Astrocyte of the hippocampus (primary cell): ENCODE results near the gene PSMA8.
"Not testable (repeated sequence)": the region's sequence is repeated elsewhere in the genome, so short reads cannot be mapped to it uniquely, and the experiment has no call there.

Source experiments
- DNase-seq: peaks from one replicate; pipeline ENCODE4 v3.0.0; 2011; ENCODE audit warnings: low read depth, low spot score

PSMA8 gene

DNA sequence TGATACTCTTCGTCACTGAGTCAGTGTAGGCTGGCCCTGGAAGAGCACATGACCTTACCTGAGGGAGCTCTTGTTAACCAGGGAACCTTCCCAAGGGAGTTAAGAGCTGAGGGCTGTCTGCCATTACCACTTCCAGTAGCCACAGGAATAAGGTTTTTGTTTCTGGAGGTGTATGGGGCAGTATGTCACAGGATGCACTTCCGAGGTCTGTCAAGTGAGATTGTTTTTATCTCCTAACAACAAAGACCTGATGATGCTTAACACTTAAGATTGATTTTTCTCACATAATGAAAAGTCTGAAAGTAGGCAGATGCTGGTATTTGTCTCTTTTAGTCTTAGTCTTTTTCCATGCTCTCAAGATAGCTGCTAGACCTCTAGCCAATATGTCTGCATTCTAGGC, 41.8 kb downstream of the PSMA8 start:
- no peak for DNase-seq

DNA sequence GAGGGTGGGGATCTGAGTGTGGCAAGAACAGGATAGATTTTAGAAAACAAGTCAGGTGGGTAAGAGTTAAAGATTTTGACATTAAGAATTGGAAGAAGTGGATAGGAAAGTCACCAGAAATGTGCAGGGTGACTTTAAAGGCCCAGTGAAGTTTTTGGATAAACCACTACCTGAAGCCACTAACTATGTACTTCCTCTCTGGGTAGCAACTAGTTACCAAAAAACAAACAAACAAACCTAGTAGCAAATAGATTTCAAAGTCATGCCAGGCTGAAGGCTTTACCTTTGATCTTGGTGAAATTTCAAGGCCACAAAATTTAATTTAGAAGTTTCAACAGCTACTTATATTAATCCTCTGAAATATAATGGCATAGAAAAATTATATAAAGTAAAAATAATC, 42.5 kb downstream of the PSMA8 start:
- DNase-seq = no peak

DNA sequence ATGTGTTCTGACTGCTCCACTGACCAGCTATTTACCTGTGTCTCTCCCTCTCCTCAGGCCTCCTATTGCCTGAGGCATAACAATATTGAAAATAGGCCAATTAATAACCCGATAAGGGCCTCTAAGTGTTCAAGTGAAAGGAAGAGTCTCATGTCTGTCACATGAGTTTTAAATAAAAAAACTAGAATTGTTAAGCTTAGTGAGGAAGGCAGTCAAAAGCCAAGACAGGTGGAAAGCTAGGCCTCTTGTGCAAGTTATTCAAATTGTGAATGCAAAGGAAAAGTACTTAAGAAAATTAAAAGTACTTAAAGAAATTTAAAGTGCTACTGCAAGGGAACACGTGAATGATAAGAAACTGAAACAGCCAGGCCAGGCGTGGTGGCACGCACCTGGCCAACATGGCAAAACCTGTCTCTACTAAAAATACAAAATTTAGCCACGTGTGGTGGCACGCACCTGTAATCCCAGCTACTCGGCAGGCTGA, 47.7 kb downstream of the PSMA8 start:
- no peak for DNase-seq

DNA sequence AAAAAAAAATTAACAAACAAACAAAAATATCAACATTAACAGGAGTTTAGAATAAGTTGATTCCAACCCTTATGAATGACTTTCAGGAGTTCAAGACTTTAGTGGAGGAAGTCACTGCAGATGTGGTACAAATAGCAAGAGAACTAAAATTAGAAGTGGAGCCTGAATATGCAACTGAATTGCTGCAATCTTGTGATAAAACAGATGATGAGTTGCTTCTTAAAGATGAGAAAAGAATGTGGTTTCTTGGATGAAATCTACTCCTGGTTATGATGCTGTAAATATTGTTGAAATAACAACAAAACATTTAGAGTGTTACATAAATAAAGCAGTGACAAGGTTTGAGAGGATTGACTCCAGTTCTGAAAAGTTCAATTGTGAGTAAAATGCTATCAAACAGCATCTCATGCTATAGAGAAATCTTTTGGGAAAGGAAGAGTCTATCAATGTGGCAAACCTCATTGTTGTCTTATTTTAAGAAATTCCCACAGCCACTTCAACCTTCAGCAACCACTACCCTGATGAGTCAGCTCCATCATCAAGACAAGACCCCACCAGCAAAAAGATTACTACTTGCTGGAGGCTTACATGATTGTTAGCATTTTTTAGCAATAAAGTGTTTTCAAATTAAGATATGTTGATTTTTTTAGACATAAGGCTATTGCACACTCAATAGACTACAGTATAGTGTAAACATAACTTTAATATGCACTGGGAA, 49.9 kb downstream of the PSMA8 start:
- no peak for DNase-seq

DNA sequence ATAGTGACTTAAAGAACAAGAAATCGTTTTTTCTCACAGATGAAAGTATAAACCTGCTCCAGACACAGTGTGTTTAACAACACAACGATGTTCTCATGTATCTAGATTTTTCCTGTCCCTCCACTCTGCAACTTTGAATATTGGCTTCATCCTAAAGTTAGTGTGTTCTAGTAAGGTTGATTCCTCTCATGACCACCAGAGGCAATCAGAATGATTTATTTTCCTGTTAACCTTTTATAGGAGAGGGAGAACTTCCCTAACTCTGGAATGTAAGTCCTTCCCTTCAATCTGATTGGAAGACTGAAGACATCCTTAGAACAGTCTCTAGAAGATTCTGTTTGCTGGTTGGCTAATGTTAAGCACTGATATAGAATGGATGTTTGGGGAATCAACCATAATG, 51.6 kb downstream of the PSMA8 start:
- DNase-seq = no peak

DNA sequence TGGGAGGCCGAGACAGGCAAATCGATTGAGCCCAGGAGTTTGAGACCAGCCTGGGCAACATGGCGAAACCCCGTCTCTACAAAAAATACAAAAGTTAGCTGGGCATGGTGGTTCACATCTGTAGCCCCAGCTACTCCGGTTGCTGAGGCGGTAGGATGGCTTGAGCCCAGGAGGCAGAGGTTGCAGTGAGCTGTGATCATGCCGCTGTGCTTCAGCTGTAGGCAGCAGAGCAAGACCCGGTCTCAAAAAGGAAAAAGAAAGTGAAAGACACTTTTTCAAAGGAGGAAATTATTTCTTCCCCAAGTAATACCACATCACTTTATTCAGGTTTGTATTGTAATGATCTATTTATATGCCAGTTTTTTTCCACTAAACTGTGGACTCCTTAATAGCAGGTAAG, 56.8 kb downstream of the PSMA8 start:
- no peak for DNase-seq

DNA sequence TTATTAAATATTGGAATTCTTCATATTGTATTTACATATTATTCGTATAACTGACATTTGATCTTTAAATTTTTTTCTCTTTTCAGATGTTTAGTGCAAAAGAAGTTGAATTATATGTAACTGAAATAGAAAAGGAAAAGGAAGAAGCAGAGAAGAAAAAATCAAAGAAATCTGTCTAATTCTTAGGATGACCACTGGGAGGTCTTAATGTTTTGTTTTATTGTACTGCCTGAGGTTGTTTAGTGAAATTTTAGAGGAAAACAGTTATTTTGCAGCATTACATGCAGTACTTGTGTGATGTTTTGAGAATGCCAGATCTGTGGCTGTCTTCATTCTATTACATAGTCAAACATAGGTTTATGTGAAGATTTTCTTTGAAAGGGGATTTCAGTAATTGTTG, 58.6 kb downstream of the PSMA8 start:
- no peak for DNase-seq

DNA sequence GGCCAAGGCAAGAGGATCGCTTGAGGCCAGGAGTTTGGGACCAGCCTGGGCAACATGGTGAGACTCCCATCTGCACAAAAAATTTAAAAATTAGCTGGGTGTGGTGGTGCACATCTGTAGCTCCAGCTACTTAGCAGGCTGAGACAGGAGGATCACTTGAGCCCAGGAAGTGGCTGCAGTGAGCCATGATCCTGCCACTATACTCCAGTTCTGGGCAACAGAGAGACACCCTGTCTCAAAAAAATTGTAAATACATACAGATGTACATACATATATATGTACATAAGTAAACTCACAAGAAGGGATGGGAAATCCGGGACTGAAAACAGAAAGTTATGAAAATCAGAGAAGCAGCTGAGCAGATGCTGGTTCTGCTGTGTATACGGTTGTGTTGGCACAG, 62.9 kb downstream of the PSMA8 start:
- DNase-seq = no peak

DNA sequence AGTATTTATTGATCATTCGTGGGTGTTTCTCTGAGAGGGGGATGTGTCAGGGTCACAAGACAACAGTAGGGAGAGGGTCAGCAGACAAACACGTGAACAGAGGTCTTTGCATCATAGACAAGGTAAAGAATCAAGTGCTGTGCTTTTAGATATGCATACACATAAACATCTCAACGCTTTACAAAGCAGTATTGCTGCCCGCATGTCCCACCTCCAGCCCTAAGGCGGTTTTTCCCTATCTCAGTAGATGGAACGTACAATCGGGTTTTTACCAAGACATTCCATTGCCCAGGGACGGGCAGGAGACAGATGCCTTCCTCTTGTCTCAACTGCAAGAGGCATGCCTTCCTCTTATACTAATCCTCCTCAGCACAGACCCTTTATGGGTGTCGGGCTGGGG, 68.3 kb downstream of the PSMA8 start:
- DNase-seq = not testable (repeated sequence)

DNA sequence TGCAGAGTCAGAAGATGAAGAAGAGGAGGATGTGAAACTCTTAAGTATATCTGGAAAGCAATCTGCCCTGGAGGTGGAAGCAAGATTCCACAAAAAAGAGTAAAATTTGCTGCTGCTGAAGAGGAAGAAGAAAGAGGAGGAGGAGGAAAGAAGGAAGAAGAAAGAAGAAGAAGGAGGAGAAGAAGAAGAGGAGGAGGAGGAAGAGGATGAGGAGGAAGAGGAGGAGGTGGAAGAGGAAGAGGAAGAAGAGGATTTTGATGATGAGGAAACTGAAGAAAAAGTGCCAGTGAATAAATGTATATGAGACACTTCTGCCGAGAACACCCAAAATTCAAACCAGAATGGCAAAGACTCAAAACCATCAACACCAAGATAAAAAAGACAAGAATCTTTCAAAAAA, 71.6 kb downstream of the PSMA8 start:
- DNase-seq = no peak

DNA sequence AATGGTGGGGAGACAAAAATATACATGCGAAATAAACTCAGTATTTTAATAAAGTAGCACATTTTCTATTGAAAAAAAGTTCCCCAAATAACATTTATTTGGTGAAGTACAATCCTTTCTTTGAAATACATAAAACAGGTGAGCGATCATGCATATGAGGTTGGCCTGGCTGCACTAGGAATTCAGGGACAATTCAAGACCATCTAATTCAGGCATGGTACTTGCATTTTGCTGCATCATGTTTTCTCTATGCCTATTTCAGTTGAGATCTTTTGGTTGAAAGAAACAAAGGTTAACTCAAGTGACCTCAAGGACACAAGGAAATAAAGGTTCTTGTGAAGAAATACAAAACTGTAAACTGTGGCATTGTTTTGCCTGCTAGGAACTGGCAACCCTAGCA, 72.8 kb downstream of the PSMA8 start:
- no peak for DNase-seq

DNA sequence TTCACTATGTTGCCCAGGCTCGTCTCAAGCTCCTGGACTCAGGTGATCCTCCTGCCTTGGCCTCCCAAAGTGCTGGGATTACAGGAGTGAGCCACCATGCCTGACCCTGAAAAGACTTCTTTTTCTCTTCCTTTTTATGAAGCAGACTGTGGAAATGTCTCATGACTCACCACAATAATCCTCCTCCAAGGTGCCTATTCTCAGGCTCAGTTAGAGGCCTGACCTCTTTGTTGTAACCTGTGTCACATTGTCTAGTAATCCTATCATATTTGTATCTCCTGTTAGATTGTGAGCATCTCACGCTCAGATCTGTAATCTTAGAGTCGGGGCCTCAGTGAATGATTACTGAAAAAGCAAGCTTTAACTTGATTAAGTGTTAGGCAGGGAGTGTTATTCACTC, 74.3 kb downstream of the PSMA8 start:
- no peak for DNase-seq

DNA sequence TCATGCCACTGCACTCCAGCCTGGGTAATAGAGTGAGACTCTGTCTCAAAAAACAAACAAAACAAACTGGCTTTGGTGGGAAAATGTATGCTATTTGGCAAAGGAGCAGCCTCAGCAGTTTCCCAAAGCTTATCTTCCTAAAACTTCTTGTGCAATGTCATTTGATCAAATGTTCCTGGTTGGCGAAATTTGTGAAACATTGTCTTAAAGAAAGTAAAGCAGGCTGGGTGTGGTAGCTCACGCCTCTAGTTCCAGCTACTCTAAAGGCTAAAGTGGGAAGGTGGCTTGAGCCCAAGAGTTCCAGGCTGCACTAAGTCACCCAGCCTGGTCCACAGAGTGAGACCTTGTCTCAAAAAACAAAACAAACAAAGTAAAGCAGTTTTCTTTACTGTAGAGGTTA, 75.3 kb downstream of the PSMA8 start:
- DNase-seq = no peak

DNA sequence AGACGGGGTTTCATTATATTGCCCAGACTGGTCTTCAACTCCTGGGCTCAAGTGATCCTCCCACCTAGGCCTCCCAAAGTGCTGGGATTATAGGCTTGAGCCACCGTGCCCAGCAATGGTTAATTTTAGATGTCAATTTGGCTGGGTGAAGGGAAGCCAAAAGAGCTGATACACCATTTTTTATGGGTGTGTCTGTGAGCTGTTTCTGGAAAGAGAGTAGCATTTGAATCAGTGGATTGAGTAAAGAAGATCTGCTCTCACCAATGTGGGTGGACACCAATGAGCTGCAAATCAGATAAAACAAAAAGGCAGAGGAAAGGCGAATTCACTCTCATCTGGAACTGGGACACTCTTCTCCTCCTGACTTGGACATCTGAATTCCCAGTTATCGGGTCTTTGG, 76.5 kb downstream of the PSMA8 start:
- no peak for DNase-seq

DNA sequence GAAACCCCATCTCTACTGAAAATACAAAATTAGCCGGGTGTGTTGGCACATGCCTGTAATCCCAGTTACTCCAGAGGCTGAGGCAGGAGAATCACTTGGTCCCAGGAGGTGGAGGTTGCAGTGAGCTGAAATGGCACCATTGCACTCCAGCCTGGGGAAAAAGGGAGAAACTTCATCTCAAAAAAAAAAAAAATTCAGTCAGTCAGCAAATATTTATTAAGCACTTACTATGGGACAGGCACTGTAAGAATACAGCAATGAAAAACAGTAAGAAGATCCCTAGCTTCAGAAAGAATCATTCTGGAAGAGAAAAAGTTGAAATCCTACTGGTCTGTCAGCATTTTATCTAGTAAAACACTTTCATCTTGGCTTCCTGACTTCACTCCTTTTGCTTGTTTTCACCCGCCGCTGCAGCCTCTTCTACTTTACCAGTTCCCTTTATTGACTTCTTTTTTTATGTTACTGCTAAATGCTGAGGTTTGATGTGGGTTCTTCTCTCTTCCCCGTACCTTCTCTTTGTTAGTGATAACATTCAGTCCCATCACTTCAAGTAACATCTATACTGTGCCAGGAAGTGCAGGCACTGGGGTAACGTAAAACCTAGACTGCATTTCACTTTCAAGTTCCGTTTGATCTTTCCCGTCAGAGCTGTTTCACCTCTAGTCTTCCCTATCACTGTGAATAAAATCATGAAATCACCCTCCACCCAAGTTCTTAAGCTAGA, 81.7 kb downstream of the PSMA8 start:
- DNase-seq = no peak

DNA sequence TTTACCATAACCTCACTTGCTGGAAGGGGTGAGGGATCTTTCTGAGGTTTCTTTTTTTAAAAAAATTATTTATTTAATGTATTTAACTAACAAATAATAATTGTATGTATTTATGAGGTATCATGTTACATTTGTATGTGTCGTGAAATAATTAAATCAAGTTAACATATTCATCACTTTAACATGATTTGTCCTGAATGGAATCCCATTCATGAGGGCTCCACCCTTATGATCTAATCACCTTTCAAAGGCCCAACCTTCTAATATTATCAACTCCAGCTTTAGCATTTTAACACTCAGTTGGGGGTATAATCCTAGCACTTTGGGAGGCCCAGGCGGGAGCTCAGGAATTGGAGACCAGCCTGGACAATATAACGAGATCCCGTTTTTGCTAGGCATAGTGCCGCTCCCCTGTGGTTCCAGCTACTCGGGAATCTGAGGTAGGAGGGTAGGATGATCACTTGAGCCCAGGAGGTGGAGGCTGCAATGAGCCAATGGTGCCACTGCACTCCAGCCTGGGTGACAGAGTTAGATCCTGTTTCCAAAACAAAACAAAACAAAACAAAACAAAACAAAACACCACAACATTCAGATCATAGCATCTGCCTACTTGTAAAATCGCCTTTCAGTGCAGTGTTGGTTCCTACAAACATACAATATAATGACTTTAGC, 91.5 kb downstream of the PSMA8 start:
- no peak for DNase-seq

DNA sequence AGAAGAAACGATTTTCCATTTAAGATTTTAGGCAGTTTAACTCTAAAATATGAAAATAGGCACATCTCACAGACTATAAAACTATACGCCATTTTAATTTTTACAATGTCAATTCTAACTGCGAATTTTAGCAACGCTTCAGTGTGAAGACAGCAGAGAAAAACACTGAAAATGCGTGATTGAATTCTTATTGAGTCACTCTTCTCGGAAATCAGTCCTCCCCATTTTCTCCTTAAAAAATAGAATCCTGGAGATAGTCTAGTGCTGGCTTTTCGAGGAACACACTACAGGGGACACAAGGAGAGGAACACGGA, 92.2 kb downstream of the PSMA8 start:
- no peak for DNase-seq

DNA sequence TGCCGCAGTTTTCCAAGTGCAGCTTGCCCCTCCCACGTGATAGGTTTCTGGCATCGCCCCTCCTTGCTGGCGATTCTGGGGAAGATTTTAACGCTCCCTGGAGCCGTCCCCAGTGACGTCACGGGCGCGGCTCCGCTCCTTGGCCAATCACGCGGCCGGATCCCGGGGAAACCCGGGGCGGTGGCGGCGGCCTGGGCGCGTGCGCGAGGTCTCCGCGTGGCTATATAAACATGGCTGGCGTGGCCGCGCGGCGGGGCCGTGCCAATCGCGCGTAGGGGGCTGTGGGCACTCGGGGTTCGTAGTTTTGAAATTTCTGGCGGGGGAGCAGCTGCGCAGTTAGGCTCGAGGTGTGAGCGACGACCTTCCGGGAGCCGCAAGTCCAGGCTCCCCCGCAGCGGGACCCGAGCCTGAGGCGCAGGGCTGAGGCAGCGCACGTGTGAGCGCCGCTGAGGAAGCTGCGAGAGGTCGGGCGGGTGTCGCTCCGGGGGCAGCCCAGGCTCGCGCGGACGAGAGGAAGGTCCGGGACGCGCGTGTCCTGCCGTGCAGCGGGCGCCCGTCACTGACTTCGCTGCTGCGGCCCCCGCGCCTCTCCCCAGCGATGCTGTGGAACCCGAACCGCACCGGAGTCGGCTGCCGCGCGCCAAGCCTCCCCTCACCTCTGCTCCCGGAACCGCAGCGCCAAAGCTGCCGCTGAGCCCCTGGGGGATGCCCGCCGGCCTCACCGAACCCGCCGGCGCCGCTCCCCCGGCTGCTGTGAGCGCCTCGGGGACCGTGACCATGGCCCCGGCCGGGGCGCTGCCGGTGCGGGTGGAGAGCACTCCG, 92.8 kb downstream of the PSMA8 start, which contains the start of gene TAF4B:
TSS of gene TAF4B (plus strand) at position 217 of the 822 bp plus-strand sequence. CDS start at position 706, 489 bp downstream.
- peak; percentile 98 for DNase-seq

DNA sequence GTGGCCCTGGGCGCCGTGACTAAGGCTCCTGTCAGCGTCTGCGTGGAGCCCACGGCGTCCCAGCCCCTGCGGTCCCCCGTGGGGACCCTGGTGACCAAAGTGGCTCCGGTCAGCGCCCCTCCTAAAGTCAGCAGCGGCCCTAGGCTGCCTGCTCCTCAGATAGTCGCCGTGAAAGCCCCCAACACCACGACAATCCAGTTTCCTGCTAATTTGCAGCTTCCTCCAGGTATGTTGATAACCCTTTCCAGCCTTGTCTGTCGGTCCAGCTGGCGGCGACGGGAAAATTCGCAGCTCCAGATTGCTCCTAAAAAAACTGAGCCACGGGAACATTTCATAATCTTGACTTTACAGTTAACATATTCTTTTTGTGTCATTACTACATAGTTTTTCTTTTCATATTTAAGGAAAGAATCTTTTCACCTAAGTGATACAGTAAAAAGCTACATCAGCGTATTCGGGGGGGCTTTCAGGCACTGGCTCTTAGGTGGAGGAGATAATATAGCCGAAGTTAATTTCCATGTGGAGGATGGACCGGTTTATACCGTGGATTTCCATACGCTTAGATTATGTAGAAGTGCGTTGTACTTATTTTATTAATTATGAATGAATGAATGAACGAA, 93.5 kb downstream of the PSMA8 start:
- DNase-seq = no peak

DNA sequence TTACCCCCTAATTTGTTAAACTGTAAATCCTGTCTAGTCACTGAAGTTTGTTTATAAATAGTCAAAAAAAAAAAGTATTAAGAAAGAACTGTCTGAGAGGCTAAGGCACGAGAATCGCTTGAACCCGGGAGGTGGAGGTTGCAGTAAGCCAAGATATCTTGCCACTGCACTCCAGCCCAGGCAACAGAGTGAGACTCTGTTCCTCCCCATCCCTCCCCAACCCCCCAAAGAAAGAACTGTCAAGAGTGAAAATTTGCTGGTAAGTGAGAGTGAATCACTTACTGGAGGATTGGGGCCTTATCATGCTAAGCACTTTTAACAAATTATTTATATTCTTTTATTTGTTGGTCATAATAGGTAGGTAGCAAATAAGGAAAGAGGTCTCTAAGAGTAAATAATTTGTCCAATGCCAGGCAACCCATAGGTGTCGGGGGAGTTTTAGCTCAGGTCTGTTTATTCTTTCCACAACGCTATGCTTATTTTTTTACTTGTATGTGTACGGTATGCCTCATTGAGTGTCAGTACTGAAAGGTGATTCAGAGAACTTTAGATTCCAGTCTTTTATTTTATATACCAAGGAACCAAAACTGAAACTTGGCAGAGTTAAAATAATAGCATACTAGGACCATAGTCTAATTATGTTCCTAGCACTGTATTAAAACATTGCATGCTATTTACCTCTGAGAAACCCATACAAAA, 95.0 kb downstream of the PSMA8 start:
- DNase-seq = no peak

DNA sequence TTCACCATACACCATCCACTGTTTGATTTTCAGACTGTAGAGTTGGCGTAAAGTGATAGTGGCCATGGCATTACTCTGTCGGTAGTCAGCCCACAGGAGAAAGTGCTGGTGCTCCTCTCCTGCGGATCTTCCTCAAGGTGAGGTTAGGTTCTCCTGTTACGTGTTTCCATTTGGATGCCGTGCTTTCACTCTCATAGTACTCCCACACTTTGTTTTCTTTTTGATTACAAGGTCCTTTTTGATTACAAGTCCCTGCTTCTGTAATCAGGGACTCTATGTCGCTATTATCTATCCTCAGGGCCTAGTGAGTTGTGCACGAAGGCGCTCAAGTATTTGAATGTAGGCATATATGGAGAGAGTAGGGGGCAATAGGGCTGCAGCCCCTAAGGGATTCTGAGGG, 96.8 kb downstream of the PSMA8 start:
- DNase-seq = no peak
